IPS-11a (cell line): ENCODE data around the gene MAST2.
"Not testable (repeated sequence)": the region's sequence is repeated elsewhere in the genome, so short reads cannot be mapped to it uniquely, and the experiment has no call there.

Experiments
- H3K4me3 ChIP-seq: one replicate; pipeline ENCODE4 v1.5.1; 2013; ENCODE audit warnings: low read depth, low read length, control low read depth

The MAST2 gene

DNA sequence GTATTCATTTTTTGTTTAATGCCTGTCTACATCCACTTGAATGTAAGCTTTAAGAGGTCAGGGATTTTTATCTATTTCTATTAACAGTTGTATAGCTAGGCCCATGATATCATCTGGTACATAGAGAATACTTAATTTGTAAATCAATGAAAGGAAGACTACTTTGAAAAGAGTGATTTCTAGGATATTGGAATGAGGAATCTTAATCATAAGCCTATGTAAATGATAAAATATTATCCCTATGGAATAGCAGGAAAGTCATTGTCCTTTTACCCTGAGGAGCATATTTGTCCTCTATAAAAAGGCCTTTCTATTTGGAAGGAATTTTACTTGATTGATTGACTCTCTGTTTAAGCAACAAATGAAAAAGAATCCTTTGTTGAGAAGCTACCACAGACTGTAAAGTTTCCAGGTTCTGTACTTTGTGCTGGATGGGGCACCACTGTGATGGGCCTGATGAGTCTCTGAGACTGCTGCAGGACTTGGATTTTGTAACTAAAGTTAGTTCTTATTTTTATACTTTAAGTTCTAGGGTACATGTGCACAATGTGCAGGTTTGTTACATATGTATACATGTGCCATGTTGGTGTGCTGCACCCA lies 53.8 kb downstream of the MAST2 start:
- no peak overlapping the region for H3K4me3 ChIP-seq

- not testable (repeated sequence) for H3K4me3 ChIP-seq
These were observed 54.5 kb downstream of the MAST2 start for GRCh38 chr1:45857755-45858492.

DNA sequence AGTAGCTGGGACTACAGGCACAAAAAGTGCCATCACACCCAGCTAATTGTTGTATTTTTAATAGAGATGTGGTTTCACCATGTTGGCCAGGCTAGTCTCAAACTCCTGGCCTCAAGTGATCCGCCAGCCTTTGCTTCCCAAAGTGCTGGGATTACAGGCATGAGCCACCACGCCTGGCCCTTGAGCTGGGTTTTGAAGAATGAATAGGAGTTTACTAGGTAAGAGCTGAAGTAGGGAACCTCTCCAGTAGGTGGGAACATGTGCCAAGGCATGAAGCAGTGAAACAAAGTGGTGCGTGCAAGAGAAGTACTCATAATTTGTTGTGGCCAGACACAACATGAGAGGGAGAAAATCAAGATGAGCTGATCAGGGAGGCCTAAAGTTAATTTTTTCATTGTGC lies 55.8 kb downstream of the MAST2 start:
- H3K4me3 ChIP-seq = no peak overlapping the region

DNA sequence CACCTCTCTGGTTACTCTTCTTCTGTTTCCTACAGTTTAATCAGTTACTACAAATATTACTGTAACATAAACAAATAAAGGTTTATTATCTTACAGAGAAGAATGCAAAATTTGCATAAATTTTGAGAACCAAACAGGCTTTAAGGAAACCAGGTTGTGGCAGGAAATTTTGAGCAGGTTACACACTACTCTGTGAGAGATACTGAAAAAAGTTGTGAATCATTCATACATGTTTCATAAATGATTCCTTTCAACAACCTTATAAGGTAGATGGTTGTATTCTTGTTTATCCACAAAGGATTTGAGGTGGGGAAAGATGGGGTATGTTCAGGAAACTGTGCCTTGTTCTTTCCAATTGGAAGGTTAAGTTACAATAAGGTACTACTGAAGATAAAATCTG lies 58.6 kb downstream of the MAST2 start:
- H3K4me3 ChIP-seq = no peak overlapping the region

GRCh38 chr1:45863218-45863617 lies 59.8 kb downstream of the MAST2 start:
- H3K4me3 ChIP-seq = no peak overlapping the region

DNA sequence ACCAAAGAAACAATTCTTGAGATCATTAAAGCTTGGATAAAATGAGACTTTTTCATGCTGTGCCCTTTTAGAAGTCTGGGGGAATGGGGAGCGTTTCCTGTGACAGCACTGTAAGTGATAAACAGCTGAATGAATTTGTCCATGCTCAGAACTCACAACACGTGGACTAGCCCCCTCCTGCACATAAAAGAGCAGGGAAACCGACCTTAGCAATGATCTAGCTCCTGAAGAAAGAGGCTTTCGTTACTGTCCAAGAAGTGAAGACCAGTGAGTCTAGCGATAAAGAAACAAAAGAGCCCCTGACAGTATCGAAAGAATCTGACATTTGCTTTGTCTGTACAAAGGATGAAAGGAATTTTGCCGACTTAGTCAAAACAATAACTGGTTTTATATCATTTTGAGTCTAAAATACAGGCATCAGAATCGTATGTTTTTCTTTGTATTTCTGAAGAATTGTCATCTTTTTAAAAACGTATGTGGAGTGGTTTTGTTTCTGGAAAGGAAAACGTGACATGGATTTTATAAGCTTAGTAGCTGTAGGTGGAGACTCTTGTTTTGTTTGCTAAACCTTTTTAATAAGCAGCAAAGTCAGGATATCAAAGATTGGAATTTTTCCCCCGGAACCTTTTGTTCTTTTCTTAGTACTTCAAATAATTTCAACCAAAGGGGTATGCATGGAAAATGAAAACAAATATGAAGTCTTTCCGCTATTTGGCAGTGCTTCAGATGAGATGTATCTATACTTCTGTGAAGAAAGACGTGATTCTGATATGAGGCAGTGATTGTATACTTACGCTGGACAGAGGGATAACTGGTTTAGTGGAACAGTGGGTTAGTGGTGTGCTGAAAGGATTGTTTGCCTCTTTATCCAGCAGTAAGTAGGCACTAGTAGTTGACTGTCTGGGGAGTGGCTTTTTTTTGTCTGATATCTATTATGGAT lies 61.0 kb downstream of the MAST2 start:
- H3K4me3 ChIP-seq = no peak overlapping the region

DNA sequence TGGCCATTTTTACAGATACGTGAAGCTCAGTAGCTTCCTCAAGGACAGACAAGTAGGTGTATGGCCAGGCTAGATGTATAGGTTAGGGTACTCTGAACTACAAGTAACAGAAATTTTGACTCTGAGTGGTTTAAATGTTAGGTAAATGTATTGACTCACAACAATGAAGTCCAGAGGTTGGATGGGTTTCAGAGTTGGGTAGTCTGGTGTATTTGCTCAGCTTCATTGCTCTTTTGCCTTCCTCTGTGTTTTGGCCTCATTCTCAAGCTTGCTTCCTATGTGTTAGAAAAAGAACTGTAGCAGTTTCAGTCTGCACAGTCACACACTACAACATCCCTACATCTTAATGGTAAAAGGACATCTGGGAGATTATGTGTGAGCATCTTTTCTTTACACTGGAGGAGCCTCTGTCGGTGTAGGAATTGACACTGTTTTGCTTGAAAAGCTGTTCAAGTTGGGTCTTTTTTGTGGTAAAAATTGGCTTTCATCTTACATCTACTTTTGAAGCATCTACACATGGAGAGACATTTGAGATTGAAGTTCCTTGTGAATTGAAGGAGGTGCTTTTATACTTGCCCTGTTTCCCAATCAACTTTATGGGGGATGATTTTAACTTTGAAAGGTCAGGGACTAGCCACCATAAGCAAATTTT lies 64.4 kb downstream of the MAST2 start:
- no peak overlapping the region for H3K4me3 ChIP-seq

DNA sequence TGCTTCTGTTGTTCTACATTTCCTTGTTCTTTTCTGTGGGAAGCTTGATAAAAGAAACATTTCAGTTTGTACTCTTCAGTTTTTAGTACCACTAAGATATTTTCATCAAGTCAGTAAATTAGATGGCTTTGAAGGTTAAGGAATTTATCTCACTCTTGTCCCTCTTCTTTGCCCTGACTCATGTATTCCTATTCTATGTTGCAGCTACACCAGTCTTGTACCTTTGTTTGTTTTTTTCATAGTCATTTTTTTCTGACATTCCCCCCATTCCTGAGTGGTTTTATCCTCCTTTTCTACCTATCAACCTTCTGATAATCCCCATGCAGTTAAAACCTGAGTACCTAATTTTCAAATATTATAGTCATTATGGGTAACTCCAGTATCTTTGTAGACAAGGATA lies 65.4 kb downstream of the MAST2 start:
- no peak overlapping the region for H3K4me3 ChIP-seq

DNA sequence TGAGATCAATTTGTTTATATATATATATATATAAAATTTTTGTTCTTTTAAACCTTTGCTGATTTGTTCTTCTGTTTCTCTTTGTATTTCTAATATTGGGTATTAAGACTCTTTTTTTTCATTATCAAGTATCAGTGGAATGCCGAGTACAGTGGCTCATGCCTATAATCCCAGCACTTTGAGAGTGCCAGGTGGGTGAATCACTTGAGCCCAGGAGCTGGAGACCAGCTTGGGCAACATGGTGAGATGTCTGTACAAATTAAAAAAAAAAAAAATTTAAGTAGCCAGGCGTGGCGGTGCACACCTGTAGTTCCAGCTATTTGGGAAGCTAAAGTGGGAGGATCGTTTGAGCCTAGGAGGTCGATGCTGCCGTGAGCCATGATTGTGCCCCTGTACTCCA lies 67.1 kb downstream of the MAST2 start:
- H3K4me3 ChIP-seq = no peak overlapping the region

DNA sequence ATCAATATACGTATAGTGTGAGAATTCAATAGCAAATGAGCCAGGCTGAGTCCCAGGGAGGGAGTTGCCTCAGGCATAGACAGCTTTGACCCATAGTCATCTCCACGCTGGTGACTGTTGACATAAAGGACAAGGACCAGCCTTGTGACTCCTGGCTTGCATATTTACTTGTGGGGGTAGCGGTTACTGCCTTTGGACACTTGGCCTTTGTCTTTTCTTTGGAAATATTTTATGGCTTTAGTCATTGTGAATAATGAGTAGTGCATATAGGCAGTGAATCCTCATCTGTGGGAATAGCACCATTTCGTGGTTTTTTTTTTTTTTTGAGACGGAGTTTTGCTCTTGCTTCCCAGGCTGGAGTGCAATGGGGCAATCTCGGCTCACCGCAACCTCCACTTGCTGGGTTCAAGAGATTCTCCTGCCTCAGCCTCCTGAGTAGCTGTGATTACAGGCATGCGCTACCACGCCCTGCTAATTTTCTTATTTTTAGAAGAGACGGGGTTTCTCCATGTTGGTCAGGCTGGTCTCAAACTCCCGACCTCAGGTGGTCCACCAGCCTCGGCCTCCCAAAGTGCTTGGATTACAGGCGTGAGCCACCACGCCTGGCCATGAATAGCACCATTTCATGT lies 68.9 kb downstream of the MAST2 start:
- not testable (repeated sequence) for H3K4me3 ChIP-seq

DNA sequence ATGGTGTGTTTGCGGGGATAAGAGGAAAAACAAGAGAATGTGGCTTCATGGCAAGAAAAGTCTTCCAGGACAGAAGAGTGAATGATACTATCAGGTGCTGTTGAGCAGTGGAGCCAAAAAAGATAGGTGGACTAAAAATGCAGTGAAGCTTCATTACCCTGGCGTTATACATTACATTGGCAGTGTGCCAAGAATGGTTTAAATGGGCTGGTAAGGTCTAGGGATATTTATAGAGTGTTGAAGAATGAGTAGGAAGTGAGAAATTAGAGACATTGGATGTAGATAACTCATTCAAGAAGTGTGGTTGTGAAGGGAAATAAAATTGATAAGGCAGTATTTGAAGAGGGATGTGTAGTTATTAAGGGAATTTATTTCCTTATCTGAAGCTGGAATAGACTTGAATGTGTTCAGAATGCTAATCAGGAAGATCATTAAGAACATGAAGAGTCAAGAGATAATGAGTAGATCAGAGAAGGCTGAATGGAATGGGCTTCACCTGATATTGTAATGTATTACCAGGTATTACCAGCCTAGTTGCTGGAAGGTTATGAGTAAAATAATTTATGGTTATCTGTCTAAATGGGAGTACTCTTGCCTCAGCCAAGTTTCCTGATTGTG lies 72.7 kb downstream of the MAST2 start:
- H3K4me3 ChIP-seq = no peak overlapping the region

DNA sequence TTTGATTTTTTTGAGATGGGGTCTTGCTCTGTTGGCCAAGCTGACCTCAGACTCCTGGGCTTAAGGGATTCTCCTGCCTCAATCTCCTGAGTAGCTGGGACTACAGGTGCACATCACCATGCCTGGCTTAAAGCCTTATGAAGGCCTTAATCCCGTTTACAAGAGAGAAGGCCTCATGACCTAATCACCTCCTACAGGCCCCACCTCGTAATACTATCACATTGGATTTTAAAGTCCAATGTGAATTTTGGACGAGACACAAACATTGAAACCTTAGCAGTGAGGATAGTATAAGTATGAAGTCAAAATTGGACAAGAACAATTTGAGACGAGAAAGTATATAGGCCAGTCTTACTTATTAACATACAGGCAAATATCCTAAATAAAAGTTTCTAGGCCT lies 73.9 kb downstream of the MAST2 start:
- H3K4me3 ChIP-seq = no peak overlapping the region

DNA sequence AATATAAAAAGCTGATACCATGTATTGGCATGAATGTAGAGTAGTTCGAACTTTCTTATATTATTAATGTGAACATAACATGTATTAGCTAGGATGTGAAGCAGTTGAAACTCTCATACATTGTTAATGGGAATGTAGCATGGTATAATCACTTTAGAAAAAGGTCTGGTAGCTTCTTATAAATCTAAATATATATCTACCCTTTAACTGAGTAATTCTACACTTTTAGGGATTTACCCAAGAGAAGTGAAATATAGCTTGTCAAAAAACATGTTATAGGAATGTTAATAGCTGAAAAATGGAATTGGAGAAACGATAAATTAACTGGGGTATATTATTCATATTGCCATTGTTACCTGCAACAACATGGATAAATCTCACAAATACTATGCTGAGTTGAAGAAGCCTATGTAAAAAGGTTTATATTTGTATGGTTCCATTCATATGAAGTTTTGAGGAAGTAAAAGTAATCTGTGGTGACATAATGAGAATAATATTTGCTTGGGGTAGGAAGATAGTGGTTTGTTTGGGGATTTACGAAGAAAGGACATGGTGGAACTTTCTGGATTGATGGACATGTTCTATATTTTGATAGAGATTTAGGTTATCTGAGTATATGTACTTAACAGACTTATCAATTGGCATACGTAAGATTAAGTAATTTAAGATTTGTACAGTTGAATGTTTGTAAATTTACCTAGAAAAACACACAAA lies 76.6 kb downstream of the MAST2 start:
- H3K4me3 ChIP-seq = no peak overlapping the region

- H3K4me3 ChIP-seq = no peak overlapping the region
These were observed 77.5 kb downstream of the MAST2 start for GRCh38 chr1:45880930-45881329.

DNA sequence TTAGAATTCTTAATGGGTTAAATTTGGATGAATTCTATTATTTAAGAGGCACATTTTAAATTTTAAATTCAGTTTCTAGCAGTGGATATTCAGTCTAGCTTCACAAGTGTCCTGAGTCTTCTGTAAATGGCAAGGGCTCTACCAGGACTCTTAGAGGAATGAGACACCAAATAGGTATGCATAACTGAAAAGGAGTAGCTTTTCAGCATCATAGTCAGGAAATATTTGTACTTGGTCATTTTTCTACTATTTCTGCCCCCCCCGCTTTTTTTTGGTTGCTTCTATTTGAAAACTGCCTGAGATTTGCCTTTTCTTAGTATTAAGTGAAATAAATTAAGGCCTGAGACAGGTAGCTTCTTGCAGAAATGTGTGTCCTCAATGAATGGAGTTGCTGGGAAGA lies 80.2 kb downstream of the MAST2 start:
- H3K4me3 ChIP-seq = no peak overlapping the region

DNA sequence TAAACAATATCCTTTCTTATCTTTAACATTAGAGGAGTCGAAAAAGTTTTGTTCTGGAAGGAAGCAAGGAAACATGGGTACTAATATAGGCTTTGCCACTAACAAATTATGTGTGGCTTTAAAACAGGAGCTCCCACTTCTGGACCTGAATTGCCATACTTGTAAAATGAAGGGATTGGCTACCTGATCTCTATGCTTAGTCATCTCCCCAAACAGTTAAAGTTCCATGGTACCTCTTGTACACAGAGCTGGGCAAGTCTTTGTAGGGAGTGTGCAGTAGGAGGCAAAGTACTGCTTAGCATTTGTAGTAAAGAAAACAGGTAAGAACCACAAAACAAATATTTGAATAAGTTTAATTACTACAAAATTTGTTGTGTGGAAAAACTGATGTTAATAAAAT lies 81.3 kb downstream of the MAST2 start:
- no peak overlapping the region for H3K4me3 ChIP-seq

- H3K4me3 ChIP-seq = no peak overlapping the region
These were observed 82.8 kb downstream of the MAST2 start for GRCh38 chr1:45886229-45886628.

DNA sequence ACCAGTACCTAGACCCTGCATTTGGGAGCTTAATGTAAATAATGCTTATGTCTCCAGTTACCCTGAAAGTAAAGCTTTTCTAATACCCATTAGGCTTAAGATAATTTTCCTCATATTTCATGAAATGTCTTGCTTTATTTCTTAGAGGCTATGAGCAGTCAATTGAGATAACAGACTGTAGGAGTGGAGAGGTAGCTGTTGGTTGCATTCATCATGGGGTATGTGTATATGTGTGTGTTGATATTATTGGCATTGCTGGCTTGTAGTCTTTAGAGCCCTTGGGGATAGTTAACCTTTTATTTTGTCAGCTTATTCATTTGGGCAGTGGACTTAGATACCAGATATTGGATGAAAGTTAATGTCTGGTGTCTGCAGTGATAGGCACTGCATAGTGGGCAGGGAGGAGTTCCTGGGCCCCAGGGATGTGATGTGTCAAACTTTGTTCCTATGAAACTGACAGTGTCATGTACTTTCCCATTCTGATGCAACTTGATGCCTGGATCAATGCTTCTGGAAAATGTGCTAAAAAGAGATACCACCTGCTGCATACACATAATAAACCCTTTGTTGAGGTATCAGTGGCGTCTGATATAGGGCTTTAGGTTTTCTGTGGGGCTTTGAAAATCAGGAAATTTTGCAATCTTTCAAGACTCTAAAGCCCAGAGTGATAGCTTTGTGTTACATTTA lies 83.9 kb downstream of the MAST2 start:
- H3K4me3 ChIP-seq = no peak overlapping the region

DNA sequence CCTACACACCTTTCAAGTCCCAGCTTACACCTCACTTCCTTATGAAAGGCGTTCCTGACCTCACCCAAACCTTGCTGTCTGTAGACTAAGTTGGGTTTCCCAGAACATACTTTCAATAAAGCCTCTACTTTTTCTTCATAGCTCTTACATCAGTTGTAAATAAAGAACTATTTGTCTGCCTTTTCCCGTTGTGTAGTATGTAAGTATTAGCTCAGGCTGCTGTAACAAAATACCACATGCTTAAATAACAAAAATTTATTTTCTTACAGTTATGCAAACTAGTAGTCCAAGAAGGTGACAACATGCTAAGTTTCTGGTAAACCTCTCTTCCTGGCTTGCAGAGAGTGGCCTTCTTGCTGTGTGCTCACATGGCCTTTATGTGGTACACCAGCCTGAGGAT lies 86.7 kb downstream of the MAST2 start:
- no peak overlapping the region for H3K4me3 ChIP-seq
